Fibroblast of mammary gland (primary cell): ENCODE data around the gene SALL4.
"Not testable (repeated sequence)": the region's sequence is repeated elsewhere in the genome, so short reads cannot be mapped to it uniquely, and the experiment has no call there.

Experiments
- DNase-seq: peaks from one replicate; pipeline ENCODE4 v3.0.0-alpha.2; 2010; ENCODE audit warnings: low read depth
- H3K4me3 ChIP-seq: 2 replicates; pipeline ENCODE4 v1.5.1; 2011; ENCODE audit warnings: low read depth, mild to moderate bottlenecking, low read length, moderate library complexity; ENCODE audit not compliant: control insufficient read depth
- CTCF ChIP-seq: conservative IDR thresholded peaks from 2 replicates; pipeline ENCODE4 v1.5.1; 2011; ENCODE audit warnings: low read depth, low read length, inconsistent platforms; ENCODE audit not compliant: control insufficient read depth, insufficient read depth

The SALL4 gene

GRCh38 chr20:51789434-51789833, 12.9 kb downstream of the SALL4 start:
- DNase-seq, result no peak
- TF ChIP-seq CTCF, result no peak
- H3K4me3 ChIP-seq, result no peak overlapping the region

- TF ChIP-seq CTCF, result no peak
- no peak overlapping the region for H3K4me3 ChIP-seq
- no peak for DNase-seq
These were observed 13.5 kb downstream of the SALL4 start for GRCh38 chr20:51788822-51789221.

- no peak overlapping the region for H3K4me3 ChIP-seq
- DNase-seq, result no peak
- TF ChIP-seq CTCF, result no peak
These were observed 18.0 kb downstream of the SALL4 start for GRCh38 chr20:51784299-51784698.

GRCh38 chr20:51778229-51778759, 24.0 kb downstream of the SALL4 start:
- H3K4me3 ChIP-seq, DNase-seq: not testable (repeated sequence)

- no peak for DNase-seq
- no peak for TF ChIP-seq CTCF
- H3K4me3 ChIP-seq, result no peak overlapping the region
These were observed 27.1 kb downstream of the SALL4 start for GRCh38 chr20:51775241-51775640.

GRCh38 chr20:51772236-51772635, 30.1 kb downstream of the SALL4 start:
- H3K4me3 ChIP-seq, result no peak overlapping the region
- no peak for TF ChIP-seq CTCF
- DNase-seq, result no peak

- no peak for TF ChIP-seq CTCF
- H3K4me3 ChIP-seq, result no peak overlapping the region
- DNase-seq, result no peak
These were observed 32.2 kb downstream of the SALL4 start for GRCh38 chr20:51769976-51770615.
